Spinal cord (tissue), 10 donors: Measurements from ENCODE around the gene TBC1D7. TPM values are rescaled to one million over a fixed set of nuclear protein-coding genes. Genes with fewer than 3 reads are reported as not detected.

Source experiments
- DNase-seq, 6 donors: peaks; one replicate each; pipeline versions ENCODE4 v3.0.0 to v3.0.0-alpha.2; 2013 to 2015; ENCODE audit warnings: low spot score in 6 of 6, low read depth in 4 of 6
- H3K27ac ChIP-seq: one replicate; pipeline ENCODE4 v1.5.1; 2013; ENCODE audit warnings: low read depth, low read length, control low read depth
- H3K27me3 ChIP-seq: one replicate; pipeline ENCODE4 v1.6.1; 2013; ENCODE audit warnings: low read length; ENCODE audit not compliant: control insufficient read depth, insufficient read depth
- H3K36me3 ChIP-seq: one replicate; pipeline ENCODE4 v1.6.1; 2013; ENCODE audit warnings: low read length; ENCODE audit not compliant: control insufficient read depth, insufficient read depth
- H3K4me1 ChIP-seq: one replicate; pipeline ENCODE4 v1.6.1; 2013; ENCODE audit warnings: low read length; ENCODE audit not compliant: control insufficient read depth, insufficient read depth
- H3K4me3 ChIP-seq: one replicate; pipeline ENCODE4 v1.5.1; 2013; ENCODE audit warnings: low read depth, low read length, control low read depth
- H3K9me3 ChIP-seq: one replicate; pipeline ENCODE4 v1.6.1; 2013; ENCODE audit warnings: low read length; ENCODE audit not compliant: control insufficient read depth, insufficient read depth
- WGBS: methylation state at CpG from one replicate; pipeline ENCODE4 v1.1.5; 2013; ENCODE audit warnings: missing lambda C conversion rate; ENCODE audit not compliant: insufficient coverage; 5-methylcytosine and 5-hydroxymethylcytosine counted together
- long read RNA-seq, 4 donors: transcript quantifications; one replicate each; lab custom pipeline, GENCODE V29; 2026
- polyA plus RNA-seq, 2 donors: library from polyadenylated mRNA; unstranded; fragments of 120-200 nt; gene quantifications; one replicate each; pipeline ENCODE4 v1.2.1, GENCODE V29; 2013; ENCODE audit not compliant: insufficient read length in 2 of 2
- total RNA-seq, 2 donors: library from RNA; depleted of rRNA in 1 of 2; stranded (reverse); fragments of 120-200 nt in 1 of 2; fragments of >200 nt in 1 of 2; gene quantifications; one replicate each; pipeline versions ENCODE4 v1.2.3 to v1.2.4, GENCODE V29; 2013 to 2014
- donor health status: healthy.

TBC1D7 gene
- 10 to 100 TPM; 26.2 to 28.5 TPM for total RNA-seq
- 10 to 100 TPM; 34.1 to 41.5 TPM for polyA plus RNA-seq
- long read RNA-seq, donor 1, partial matches to known transcripts, result 0 of 8 reads
- long read RNA-seq, donor 1, other reads (novel, unspliced or antisense), result 0 of 8 reads
- long read RNA-seq, donor 2, partial matches to known transcripts, result 0 of 4 reads
- long read RNA-seq, donor 2, other reads (novel, unspliced or antisense), result 0 of 4 reads
- long read RNA-seq, donor 3, partial matches to known transcripts, result 0 of 4 reads
- long read RNA-seq, donor 3, other reads (novel, unspliced or antisense), result 0 of 4 reads
- long read RNA-seq, donor 4, partial matches to known transcripts, result 16 of 24 reads
- long read RNA-seq, donor 4, other reads (novel, unspliced or antisense), result 0 of 24 reads

DNA sequence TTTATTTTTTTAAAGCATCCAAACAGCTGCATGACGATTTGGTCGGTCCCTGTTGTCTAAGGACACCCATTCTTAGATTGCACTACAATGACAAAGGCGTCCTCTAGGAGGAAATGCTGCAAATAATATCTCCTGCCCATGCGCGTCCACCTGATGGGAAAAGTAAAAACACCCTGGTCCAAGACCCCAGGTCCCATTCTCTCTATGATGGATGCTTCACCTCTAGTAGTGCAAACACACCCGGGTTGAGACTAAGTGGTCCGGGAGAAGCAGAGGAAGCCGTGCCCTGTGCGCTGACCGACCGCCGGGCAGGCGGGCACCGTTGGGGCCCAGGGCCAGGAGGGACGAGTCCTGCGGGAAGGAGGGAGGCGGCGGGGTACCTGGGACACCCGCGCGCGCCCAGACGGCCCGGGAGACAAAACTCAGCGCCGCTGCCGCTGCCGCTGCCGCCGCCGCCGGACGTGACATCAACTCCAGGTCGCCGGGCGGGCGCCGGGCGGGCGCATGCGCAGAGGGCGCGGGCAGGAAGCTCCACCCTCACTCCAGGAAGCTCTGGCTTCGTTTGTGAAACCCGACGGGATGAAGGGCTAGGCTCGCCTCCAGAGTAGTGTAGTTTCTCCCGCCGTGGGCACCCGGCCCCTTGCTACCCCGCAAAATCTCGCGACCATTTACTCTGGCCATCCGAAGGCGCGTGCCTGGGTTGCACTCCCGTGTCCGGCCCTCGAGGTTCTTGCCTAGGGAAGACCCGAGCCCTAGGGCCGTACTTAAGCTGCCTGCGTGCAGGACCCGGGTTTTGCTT is at the start of gene TBC1D7:
Gene TBC1D7, minus strand, starts transcription at position 462 of the 799 bp plus-strand sequence. CDS start 1,639 bp downstream, outside the sequence.
- 0% methylated on average over 57 of the region's 63 CpGs for WGBS

DNA sequence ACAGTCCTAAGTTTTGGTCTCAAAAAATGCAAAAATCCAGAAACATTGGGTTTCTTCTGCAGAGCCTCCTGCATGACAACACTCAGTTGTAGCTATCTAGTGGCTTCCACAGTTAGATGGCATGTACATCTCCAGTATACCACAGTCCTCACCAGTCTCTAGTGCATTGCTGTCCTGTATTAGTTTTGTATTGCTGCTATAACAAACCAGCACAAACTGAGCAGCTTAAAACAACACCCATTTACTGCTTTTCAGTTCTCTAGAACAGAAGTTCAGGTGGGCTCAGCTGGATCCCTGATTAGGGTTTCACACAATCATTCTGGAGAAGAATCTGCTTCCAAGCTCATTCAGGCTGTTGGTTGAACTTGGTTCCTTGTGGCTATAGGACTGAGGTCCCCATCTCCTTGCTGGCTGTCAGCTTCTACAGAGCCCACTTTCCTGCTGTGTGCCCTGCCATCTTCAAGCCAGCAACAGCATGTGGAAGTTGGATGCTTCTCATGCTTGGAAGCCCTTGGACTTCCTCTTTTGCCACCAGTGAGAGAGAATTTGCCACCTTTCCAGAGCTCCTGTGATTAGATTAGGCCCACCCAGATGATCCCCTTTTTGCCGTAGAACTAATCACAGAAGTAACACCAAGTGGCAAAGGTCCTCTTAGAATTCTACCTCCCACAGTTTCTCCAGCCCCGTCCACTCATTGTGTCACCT is 48.9 kb upstream of the TBC1D7 start:
- Histone ChIP-seq H3K27me3 (no peaks in the 10 kb centered on the region), H3K36me3 (no peaks in the 10 kb centered on the region), H3K4me3 (no peak overlapping the region), H3K9me3 (no peaks in the 10 kb centered on the region), H3K4me1 (peaks cover 21% of the 10 kb centered on the region), H3K27ac (no peak overlapping the region)
- no peak for DNase-seq
- 87% methylated on average over 2 of the region's 2 CpGs for WGBS

More for the DNA sequence above, at the start of gene TBC1D7:
- Histone ChIP-seq H3K9me3 (no peaks in the 10 kb centered on the region), H3K27me3 (no peaks in the 10 kb centered on the region), H3K4me3 (peak within 1 kb of the TSS; percentile 81), H3K27ac (peak within 1 kb of the TSS; percentile 86), H3K4me1 (peaks cover 8% of the 10 kb centered on the region), H3K36me3 (peaks cover 11% of the 10 kb centered on the region)
- peak; percentile 77 to 97 (median 85) for DNase-seq

DNA sequence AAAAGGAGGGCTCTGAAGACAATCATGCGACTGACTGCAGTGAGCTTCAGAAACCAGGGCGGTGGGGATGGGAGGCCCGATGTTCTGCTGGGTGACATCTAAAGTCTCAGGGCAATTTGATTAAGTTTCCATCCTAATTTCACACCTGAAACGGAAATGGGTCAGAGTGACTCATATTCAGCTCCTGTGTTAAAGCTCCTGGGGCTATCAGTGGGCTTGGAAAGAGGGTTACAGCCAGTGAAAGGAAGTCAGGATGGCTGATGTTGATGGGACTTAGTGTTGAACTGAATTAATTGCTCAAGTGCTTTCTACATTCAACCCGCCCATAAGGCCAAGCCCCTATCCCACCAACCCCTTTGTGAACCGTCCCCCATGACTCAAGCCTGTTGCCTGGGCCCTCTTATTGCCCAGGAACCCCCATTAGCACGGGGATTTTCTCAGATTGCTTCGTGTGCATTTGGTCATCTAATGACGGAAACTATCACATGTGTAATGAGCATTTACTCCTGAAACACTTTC is 47.1 kb upstream of the TBC1D7 start:
- no peak overlapping the region for H3K4me3 ChIP-seq
- no peaks in the 10 kb centered on the region for H3K27me3 ChIP-seq
- no peaks in the 10 kb centered on the region for H3K36me3 ChIP-seq
- 97% methylated on average over 7 of the region's 9 CpGs for WGBS
- H3K9me3 ChIP-seq, result no peaks in the 10 kb centered on the region
- peaks cover 13% of the 10 kb centered on the region for H3K4me1 ChIP-seq
- H3K27ac ChIP-seq, result no peak overlapping the region
- no peak for DNase-seq

DNA sequence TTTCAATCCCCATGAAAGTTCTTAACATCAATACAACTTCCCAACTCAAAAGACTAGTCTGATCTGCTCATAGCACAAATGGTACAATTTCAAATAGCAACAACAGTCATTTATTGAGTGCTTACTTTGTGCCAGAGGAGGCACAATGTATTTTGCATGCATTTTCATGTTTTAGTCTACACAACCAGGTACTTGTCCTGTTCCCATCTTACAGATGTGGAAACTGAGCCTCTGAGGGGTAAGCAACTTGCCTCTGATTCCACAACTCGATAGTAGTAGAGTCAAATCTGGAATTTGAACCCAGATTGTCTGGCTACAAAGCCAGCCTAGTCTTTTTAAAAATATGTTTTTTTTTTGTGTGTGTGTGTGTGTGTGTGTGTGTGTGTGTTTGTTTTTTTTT is 45.6 kb upstream of the TBC1D7 start:
- Histone ChIP-seq H3K27ac (no peak overlapping the region), H3K9me3 (no peaks in the 10 kb centered on the region), H3K36me3 (no peaks in the 10 kb centered on the region), H3K4me3 (no peak overlapping the region), H3K27me3 (no peaks in the 10 kb centered on the region), H3K4me1 (peaks cover 11% of the 10 kb centered on the region)
- no peak for DNase-seq
- WGBS, result no CpG with 5 or more reads among the region's 1 CpG

DNA sequence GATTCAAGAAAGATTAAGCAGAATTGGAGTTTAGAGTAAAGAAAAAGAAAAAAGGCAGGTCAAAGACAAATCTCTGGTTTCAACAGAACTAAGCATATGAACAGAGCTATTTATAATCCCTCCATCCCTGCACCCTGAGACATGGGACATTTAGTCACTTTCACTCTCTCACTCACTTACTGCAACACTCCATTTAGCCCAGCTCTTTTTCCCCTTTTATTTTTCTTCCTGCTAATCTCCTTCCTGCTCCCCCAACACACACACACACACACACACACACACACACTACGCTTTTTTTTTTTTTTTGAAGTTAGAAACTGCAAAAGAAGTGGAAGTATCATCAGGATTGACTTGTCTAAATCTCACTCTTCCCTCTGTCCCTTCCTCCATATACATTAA is 45.1 kb upstream of the TBC1D7 start:
- Histone ChIP-seq H3K36me3 (no peaks in the 10 kb centered on the region), H3K27me3 (no peaks in the 10 kb centered on the region), H3K4me3 (no peak overlapping the region), H3K9me3 (no peaks in the 10 kb centered on the region), H3K4me1 (peaks cover 11% of the 10 kb centered on the region), H3K27ac (no peak overlapping the region)
- WGBS, result no CpG with 5 or more reads among the region's 1 CpG
- no peak for DNase-seq

DNA sequence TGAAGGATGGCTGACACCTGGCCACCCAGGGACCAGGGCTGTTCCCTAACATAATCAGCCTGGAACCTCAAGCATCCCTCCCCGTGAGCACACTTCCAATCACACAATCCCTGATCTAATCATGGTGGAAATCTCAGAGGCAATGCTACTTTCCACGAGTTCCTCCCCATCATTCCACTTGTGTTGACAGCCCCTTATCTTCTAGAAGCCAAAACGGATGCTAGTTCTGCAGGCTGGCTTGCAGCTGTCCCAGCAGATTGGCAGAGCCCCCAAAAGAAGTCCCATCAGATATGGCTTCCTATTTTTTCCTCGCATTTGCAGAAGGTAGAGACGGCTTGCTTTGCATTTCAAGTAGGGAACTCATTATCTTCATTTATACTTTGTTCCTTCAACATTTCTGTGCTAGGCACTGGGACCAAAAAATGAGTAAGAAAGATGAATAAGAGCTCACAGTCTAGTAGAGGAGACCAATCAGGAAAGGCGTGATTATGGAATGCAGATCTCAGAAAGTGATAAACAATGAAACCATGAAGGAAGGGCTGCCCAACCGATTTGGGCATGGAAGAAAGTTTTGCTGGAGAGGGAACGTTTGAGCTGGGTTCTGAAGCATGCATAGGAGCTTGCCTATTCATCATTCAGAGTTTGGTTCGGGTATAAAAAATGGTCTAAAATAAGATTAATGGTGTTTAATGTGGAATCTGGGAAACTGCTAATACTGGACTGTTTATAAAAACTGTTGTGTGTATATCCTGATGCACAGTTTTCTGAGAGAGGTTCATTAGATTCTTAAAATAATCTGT is 44.6 kb upstream of the TBC1D7 start:
- Histone ChIP-seq H3K9me3 (no peaks in the 10 kb centered on the region), H3K4me1 (peaks cover 14% of the 10 kb centered on the region), H3K4me3 (no peak overlapping the region), H3K27me3 (no peaks in the 10 kb centered on the region), H3K27ac (no peak overlapping the region), H3K36me3 (no peaks in the 10 kb centered on the region)
- 79% methylated on average over 7 of the region's 9 CpGs for WGBS
- no peak for DNase-seq

DNA sequence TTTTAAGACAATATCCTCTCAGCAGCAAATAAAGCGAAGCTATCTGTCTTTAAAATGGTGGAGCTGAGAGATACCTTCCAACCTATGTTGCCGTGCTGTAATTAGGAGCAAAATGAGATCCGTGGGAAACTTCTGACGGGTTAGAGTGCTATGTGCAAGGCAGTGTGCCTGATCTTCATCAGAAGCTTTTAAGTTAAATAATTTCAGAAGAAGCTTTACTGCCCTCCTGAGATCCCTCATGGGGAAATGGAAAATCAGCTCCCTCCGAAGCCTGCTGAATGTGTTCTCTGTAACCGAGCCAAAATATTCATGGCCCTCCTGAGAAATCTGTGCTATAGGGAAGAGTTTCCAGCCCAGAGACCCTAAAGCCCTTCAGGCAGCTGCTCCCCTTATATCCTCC is 43.7 kb upstream of the TBC1D7 start:
- H3K27ac ChIP-seq, result no peak overlapping the region
- peak in 1 of 6 donors; percentile 79 for DNase-seq

DNA sequence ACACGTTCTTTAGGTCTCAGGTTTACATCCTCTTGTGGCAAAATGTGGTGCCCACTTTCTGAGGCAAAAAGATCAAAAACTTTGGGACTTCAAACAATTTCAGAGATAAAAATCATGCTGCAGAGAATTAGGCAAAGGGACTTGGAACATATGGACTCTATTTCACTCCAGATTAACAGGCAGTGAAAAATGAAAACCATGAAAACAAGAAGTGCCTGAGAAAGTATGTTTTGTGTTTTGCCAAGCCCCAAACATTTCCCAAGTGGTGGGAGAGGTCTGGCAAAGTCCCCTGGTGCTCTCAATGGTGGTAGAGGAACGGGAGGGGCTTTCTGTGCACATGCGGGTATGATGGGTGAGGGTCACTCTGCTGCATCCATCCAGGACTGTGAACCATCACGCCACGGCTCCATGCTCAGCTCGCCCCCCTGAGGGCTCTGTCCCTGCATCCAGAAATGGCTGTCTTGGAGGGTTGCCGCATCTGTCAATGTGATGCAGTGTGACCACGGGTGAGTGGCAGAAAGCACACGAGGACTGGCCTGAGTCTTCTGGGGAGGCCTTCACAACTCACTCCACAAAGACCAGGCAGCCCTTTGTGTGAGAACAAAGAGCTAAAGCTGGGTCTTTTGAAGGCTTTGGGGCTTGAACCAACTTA is 43.2 kb upstream of the TBC1D7 start:
- H3K36me3 ChIP-seq, result no peaks in the 10 kb centered on the region
- no peaks in the 10 kb centered on the region for H3K9me3 ChIP-seq
- no peak overlapping the region for H3K4me3 ChIP-seq
- no peak for DNase-seq
- H3K4me1 ChIP-seq, result peaks cover 22% of the 10 kb centered on the region
- H3K27ac ChIP-seq, result no peak overlapping the region
- WGBS, result 56% methylated on average over 6 of the region's 9 CpGs
- H3K27me3 ChIP-seq, result no peaks in the 10 kb centered on the region

More for the DNA sequence above, 43.7 kb upstream of the TBC1D7 start:
- 30% methylated on average over 4 of the region's 6 CpGs for WGBS
- Histone ChIP-seq H3K9me3 (no peaks in the 10 kb centered on the region), H3K4me3 (no peak overlapping the region), H3K4me1 (peaks cover 22% of the 10 kb centered on the region), H3K36me3 (no peaks in the 10 kb centered on the region), H3K27me3 (no peaks in the 10 kb centered on the region)
